NB4 (cell line): ENCODE data around the gene AK9.

Source experiments
- DNase-seq: peaks from one replicate; pipeline ENCODE4 v3.0.0; 2010; ENCODE audit warnings: low read depth
- H3K4me3 ChIP-seq: one replicate; pipeline ENCODE4 v1.5.1; 2011; ENCODE audit warnings: mild to moderate bottlenecking, low read depth, low read length, moderate library complexity
- MYC ChIP-seq: IDR thresholded peaks from 2 replicates; pipeline ENCODE4 v1.6.1; 2011; ENCODE audit warnings: low read depth, low read length
- POLR2A ChIP-seq: IDR thresholded peaks from 2 replicates; pipeline ENCODE4 v1.6.1; 2011; ENCODE audit warnings: mild to moderate bottlenecking; ENCODE audit not compliant: insufficient read length; ENCODE audit errors: extremely low read depth
- TF ChIP-seq, protein P1 (sequence below): IDR thresholded peaks from one replicate; pipeline ENCODE4 v1.5.1; 2012; ENCODE audit warnings: low read depth, low read length
- TF ChIP-seq, protein P2 (sequence below): IDR thresholded peaks from 2 replicates; pipeline ENCODE4 v1.6.1; 2011; ENCODE audit warnings: low read depth, low read length

AK9 gene

DNA sequence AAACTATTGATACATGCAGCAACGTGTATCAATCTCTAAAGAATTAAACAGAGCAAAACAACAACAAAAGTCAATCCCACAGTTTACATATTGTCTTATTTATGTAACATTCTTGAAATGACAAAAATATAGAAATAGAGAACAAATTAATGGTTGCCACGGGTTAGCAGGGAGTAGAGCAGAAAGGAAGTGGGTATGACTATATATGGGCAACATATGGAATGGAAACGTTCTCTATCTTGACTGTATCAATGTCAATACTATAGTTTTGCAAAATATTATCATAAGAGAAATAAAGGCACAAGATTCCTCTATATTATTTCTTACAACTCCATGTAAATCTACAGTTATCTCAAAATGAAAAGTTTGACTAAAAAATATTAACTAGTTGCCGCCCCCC is 12.8 kb downstream of the AK9 start:
- TF ChIP-seq, protein P1, sequence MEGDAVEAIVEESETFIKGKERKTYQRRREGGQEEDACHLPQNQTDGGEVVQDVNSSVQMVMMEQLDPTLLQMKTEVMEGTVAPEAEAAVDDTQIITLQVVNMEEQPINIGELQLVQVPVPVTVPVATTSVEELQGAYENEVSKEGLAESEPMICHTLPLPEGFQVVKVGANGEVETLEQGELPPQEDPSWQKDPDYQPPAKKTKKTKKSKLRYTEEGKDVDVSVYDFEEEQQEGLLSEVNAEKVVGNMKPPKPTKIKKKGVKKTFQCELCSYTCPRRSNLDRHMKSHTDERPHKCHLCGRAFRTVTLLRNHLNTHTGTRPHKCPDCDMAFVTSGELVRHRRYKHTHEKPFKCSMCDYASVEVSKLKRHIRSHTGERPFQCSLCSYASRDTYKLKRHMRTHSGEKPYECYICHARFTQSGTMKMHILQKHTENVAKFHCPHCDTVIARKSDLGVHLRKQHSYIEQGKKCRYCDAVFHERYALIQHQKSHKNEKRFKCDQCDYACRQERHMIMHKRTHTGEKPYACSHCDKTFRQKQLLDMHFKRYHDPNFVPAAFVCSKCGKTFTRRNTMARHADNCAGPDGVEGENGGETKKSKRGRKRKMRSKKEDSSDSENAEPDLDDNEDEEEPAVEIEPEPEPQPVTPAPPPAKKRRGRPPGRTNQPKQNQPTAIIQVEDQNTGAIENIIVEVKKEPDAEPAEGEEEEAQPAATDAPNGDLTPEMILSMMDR = no peak
- no peak for TF ChIP-seq POLR2A
- TF ChIP-seq MYC = no peak
- TF ChIP-seq, protein P2, sequence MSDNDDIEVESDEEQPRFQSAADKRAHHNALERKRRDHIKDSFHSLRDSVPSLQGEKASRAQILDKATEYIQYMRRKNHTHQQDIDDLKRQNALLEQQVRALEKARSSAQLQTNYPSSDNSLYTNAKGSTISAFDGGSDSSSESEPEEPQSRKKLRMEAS = no peak
- H3K4me3 ChIP-seq = no peak overlapping the region
- no peak for DNase-seq

DNA sequence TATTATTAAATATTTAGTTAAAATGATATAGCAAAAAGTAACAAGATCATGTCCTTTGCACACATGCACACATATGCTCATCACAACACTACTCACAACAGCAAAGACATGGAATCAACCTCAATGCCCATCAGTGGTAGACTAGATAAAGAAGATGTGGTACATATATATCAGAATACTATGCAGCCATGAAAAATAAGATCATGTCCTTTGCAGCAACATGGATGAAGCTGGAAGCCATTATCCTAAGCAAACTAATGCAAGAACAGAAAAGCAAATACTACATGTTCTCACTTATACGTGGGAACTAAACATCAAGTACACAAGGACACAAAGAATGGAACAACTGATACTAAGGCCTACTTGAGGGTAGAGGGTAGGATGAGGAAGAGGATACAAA is 14.3 kb downstream of the AK9 start:
- no peak overlapping the region for H3K4me3 ChIP-seq
- DNase-seq = no peak
- TF ChIP-seq POLR2A (no peak), MYC (no peak)
- TF ChIP-seq, protein P1 = no peak
- TF ChIP-seq, protein P2 = no peak

DNA sequence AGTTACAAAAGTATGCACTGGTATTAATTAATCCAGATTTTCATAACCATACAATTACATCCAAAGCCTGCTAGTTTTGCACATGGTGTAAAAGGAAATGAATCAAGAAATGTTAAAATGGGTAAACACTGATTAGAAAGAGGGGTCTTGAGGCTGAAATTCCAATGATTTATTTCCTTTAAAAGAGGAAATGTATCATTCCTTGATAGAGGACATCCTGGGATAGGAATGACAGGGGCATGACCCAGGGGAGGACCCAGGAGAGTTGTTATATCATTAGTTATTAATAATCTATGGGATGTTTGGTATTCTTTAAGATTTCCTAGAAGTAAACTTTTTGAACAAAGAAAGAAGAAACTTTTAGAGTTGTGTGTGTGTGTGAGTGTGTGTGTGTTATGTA is 18.2 kb downstream of the AK9 start:
- H3K4me3 ChIP-seq = no peak overlapping the region
- no peak for DNase-seq
- no peak for TF ChIP-seq MYC
- TF ChIP-seq, protein P1 = no peak

DNA sequence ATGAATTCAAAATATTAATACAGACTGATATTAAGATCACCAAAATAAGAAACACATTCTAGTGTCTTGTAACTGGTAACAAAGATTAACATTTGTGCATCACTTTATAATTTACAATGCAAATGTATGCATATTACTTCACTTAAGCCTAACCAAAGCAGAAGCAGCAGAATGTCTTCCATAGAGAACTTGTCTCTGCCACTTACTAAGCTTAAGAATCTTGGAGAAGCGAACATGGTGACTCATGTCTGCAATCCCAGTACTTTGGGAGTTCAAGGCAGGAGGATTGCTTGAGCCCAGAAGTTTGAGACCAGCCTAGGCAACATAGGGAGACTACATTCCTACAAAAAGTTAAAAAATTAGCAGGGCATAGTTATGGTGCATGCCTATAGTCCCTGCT is 18.8 kb downstream of the AK9 start:
- TF ChIP-seq, protein P1 = no peak
- TF ChIP-seq, protein P2 = no peak
- no peak for DNase-seq
- no peak overlapping the region for H3K4me3 ChIP-seq

DNA sequence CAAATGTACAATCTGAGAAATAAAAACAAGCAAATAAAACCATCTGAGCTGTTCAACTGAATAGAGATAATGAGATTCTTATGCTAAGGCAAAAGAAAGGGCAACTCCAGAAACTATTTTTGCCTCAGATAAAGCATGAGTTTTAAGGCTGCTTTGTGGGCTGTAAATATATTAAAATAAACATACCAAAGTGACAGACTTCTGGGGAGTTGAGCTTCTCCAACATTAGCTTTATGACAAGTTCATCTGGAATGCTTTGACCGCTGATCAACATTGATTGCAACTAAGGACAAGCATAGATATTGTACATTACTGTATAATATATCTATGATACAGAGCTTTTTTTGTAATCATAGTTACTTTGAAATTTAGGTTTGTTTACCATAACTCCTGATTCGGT is 19.3 kb downstream of the AK9 start:
- no peak for TF ChIP-seq MYC
- H3K4me3 ChIP-seq = no peak overlapping the region
- no peak for DNase-seq

DNA sequence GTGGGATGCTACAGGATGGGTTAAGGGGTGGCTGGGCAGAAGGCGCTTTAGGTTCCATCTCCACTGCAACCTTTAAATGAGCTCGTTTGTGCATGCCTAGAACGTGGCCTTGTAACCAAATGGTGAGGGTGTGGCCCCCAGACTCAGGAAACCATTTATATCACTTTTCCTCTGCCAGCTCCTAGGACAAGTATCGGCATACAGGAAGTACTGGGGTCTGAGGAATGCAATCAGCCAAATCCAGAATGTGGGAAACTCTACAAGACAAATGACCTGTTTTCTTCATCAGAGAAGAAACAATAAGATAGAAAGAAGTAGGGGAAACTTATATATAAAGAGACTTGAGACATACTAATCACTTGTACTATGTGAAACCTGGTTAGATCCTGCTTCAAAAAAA is 21.2 kb downstream of the AK9 start:
- no peak overlapping the region for H3K4me3 ChIP-seq
- TF ChIP-seq MYC (no peak), POLR2A (no peak)
- TF ChIP-seq, protein P2 = no peak
- TF ChIP-seq, protein P1 = no peak
- no peak for DNase-seq

DNA sequence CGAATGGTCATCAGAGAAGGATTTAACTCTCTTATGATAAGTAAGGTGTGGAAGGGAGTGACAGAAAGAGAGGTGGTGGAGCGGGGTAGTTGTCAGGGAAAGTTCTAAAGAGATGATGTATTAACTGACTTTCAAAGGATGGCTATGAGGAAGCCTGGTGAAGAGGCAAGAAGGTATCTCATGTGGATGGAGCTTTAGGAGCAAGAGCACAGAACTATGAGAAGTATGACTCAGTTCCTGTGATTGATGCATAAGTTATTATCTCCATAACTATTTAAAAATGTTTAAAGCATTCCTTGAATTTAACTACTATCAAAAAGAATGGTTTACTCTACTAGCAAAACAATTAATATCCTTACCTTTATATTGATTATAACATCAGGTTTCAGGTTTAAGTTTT is 28.8 kb downstream of the AK9 start:
- H3K4me3 ChIP-seq = no peak overlapping the region
- TF ChIP-seq, protein P1 = no peak
- TF ChIP-seq MYC (no peak), POLR2A (no peak)
- TF ChIP-seq, protein P2 = no peak
- DNase-seq = no peak
